Hematopoietic multipotent progenitor cell treated with erythropoietin and hydrocortisone succinate and interleukin-3 and kit ligand, for 17 days (in vitro differentiated cells): ENCODE results near the gene AMACR.
A peak's percentile ranks its signal among the peaks of the same experiment; 100 is the strongest.

Experiments
- DNase-seq: peaks from one replicate; pipeline ENCODE4 v3.0.0-alpha.2; 2015; ENCODE audit warnings: low spot score

Gene AMACR

DNA sequence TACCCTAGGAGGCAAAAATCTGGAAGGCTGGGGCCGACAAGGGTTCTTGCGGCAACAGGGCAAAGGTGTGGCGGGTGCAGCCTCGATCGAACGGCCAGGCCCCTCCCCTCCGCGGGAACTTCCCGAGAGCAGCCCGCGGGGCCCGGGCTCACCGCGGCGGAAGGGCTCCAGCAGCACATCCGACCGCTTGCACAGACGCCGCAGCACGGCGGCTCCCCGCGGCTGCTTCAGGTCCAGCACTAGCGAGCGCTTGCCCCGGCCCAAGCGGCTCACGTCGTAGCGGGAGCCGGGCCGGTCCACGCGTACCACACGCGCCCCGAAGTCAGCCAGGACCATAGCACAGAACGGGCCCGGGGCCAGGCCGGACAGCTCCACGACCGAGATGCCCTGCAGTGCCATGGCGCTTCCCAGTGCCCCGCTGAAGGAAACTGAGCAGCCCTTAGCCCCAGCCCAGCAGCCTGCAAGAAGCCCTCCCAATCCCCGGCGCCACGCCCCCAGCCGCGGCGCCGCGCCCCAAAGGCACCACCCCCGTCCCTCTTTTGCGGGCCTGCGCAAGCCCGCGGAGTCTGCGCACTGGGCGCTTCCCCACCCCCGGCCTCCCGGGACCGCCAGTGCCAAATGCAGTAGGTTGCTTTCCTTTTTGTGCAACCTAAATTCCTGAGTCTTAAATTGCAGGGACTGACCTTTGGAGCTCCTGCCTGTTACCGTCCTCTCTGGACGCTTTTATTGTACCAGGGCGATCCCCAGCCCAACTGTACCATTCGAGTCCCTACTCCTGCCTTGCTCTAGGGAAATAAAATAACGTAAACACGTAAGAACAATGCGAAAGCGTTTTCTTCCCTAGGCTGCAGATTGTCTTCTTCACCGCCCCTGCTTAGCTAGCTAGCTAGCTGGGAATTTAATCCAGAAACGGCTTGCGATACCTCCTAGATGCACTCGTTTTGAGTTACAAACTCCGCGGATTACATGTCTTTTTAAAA lies at the start of gene AMACR:
Gene AMACR (minus strand): TSS at position 430 of the 980 bp plus-strand sequence. CDS start 31 bp downstream, at position 399.
- peak; percentile 38 for DNase-seq

DNA sequence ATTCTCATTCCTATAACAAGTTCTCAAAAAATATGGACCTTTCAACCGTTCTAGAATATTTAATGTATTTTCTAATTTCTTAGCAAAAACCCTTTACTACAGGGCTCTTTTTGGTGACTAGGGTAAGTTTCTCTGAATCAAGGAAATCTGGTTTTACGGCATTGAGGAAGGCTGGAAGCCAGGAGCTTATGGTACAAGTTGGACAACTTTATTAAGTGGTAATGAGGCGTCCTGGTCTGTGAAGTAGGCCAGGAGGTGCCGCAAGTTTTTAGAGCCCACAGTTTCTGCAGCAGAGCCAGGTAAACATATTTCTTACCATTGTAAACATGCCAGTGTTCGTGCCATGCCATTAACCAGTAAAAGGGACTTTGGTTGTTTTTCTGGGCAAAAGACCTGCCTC lies 49.7 kb upstream of the AMACR start:
- no peak for DNase-seq

DNA sequence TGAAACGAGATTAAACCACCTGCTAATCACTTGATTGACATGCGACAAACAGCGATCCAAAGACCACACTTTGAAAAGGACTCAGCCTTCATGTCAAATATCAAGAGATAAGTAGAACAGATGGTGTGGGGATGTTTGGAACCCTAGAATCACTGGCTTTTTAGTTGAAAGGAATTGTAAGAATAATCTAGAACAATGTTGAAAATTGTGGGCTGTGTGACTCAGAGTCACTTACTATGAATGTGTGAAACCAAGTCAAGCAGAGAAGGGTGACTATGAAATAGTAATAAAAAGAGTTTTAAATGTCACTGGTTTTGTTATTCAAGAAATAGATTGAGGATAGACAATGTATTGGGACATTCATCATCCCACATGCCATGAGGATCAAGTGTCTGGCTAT lies 49.3 kb upstream of the AMACR start:
- no peak for DNase-seq

DNA sequence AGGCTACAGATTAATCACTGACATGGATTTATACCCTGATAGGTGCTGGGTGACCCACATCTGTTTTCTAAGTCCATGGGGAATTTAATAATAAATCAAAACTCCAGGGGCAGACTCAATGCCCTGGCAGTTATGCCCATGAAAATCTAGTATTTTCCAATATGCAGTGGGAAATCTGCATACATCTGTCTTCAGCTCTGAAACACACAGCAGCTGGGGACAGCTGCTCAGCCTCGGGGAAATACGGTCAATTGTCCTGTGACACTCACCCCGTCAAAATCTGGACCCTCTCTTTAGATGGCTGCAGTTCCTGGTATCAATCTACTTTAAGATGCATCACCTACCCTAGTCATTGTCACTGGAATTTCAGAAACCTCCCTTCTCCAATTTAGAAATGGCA lies 47.8 kb upstream of the AMACR start:
- no peak for DNase-seq

DNA sequence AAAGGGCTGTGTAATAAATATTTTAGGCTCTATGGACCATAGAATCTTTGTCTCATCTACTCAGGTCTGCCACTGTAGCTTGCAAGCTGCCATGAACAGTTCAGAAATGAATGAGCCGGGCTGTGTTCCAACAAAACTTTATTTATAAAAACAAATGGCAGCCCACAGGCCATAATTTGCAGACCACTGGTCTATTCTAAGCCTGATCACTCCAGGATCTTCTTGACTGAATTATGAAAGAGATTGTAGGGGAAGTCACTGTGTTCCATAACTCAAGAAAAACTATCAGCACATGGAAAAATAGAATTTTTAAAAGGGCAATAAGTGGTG lies 46.5 kb upstream of the AMACR start:
- DNase-seq = no peak

DNA sequence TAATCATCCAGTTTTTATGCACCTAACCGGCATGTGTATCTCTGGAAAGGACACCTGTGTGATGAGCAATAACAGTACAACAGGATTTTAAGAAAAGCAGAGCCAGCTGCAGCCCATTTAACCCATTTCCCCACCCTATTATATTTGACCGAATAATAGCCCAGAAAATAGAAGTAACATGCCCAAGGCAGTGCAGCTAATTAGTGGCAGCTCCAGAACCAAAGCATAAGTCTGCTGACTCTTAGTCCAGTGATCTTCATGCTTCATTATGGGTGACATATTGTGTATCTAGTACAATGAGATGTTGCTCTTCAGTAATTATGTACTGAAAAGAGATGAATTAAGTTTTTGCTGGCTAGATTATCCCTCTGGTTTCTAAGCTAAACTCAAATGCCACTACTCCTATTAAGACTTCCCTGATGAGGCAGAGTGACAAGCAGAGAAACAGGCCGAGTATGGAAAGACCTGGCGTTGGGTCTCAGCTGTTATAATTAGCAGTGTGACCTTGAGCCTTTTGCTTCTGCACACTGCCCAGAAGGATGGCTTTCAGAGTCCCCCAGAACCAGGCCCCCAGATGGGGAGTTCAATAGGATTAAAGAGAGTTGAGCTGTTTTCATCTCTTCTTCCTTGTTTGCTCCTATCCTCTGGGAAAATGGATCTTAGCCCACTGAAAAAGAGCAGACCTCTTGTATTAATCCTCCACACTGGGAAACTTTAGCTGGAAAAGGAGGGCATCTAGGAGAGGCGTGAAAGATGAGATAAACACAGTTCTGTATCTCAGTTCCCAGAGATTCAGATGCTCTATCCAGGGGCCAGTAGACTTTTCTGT lies 45.9 kb upstream of the AMACR start:
- no peak for DNase-seq

DNA sequence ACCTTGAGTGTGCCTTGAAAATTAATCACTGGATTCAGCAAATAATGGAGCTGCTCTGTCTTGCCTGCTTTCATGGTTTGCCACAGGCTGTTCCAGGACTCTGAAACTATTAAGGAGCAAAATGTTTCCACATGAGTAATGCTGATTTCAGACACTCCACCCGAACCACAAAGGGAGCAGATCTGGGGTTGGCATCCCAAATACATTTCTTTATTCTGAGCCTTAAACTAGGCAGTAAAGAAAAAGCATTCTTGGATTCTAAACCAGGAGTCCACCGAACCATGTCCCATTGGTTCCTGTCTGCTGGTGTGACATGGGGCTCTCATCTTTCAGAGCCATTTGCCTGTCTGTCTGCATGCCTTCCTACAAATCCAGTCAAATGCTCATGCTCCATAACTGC lies 45.3 kb upstream of the AMACR start:
- no peak for DNase-seq

DNA sequence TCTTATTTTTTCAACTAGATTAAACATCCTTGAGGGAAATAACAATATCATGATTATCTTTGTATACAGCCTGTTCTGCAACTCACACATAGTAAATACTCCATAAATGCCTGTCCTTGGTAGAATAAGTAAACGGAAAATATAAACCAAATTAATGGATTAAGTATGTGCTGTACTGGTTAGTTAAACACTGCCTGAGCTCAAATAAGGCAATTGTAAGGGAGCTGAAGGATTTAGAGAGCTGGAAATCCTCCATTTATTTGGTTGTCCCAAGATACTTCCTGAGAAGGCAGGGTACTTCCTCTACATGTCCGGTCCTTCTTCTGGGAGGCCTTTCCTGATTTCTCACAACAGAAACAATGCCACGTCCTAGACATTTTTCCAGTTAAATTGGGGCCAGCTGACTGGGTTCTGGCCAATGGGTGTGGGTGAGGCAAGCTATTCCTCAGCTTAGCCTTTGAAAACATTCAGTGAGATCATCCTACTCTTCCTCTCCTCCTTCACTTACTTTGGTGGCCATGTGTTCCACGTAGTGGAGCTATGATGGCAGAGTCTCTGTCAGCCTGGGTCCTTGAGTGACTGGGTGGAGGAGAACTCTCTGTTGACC lies 43.6 kb upstream of the AMACR start:
- DNase-seq = no peak

DNA sequence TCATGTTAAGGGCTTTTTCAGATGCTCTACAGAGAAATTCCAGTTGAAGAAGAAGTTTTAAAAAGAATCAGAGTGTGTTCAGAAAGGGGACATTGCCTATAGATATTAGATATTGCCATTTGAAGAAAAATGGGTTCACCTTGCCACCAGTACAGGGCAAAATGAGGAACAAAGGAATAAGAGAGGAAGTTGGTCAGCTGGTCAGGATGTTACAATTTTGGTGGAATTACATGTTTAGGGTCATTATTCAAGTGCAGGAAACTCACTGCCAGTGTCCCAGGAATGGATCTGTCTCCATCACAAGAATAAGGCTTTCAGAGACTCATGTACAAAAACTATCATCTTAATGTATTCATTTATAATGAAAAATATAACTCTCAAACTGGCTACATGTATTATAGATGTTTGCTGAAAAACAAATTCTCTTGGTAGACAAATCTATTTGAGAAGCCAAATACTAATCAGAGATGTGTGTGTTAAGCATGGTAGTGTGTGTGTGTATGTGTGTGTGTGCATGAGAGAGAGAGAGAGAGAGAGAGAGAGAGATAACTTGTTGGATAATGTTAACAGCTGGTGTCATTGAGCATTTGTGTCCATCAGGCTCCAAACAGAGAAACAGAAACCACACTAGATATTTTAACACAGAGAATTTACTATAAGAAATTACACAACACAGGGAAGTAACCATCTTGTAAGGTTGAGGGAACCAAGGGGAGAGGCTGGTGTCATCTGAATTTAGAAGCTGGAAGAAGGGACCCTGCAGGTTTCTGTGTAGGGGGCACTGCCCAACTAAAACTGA lies 40.1 kb upstream of the AMACR start:
- no peak for DNase-seq

DNA sequence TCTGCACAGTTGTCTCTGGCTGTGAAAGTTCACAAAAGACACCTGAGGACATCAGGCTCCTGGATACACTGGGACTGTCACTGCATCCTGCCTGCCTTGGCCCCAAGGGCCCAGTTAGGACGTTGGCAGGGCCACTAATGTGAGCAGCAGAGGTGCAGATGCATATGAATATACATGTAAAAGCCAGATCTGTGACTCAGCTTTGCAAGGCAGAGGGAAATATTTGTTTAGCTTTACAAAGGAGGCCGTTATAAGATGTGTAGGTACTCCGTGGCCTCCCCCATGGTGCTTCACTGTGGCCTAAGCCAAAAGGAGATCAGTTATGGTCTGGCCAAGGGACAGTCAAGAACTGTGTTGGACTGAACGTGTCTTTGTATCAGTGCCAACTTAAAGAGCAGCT lies 39.3 kb upstream of the AMACR start:
- no peak for DNase-seq

DNA sequence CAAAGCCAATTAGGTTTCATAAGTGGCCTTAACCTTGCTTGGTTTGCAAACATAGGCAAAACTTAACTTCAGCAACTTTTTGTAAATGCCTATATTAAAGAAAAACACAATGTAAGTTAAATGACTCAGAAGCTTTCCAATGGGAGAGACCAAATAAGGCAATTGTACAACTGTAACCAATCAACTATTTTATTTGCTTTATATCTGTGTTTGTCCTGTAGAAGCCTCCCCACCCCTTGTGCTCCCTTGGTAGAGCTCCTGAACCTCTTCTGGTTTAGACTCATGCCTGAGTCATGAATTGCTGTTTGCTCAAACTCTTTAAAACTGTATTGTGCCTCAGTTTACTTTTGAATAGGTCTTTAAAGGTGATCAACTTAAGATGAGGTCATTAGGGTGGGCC lies 38.1 kb upstream of the AMACR start:
- no peak for DNase-seq

DNA sequence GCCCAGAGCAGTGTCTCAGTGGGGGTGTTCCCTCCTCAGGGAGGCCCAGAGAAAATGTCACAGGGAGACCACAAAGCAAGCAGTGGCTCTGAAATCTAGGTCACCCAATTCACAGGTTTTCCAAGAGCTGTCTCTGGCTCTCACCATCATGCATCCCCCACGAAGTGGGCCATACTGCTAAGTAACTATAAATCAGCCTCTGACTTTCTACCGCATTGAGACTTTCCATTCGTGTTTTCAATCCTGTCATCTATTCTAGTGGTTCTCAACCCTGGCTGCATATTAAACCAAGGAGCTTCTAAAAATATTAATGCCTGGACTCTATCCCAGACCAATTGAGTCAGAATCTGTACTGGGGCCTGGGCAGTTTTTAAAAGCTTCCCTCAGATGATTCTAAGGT lies 37.2 kb upstream of the AMACR start:
- DNase-seq = no peak

DNA sequence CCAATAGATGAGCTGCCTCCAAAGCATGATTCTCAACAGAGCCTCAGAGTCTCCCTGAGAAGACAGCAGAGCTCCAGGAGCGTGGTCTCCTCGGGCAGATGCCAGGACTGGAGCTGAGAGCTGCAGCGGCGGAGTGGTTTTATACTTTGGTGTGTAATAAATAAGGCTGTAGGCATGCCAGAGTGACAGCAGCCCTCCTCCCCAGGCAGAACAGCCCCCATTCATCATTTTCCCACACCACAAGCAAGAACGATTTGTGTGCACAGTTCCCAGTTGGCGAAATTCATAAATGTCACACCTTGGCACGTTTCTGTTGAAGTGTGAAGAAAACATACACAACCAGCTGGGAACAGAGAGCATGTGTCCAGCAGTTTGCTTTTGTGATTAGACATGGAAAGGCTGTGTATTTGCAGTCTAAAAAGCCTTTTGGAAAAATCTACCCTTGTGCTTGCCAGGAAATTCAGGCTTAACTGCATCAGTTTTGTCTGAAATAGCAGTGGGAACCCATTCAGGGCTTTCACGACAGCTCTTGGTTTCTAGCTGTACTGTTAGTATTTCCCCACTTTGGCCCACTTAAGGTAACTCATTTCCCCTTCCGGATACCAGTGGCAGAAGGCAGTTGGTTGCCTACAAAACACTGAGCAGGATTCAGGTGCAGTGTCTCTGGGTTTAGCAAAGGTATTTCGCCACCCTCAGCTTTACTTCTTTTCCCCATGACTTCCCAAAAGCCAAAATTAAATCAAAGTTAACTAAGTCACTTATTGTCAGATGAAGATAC lies 35.4 kb upstream of the AMACR start, which contains the start of gene C1QTNF3:
Gene C1QTNF3 (minus strand): TSS at position 115 of the 778 bp plus-strand sequence. CDS start 88 bp downstream, at position 27.
- no peak for DNase-seq

DNA sequence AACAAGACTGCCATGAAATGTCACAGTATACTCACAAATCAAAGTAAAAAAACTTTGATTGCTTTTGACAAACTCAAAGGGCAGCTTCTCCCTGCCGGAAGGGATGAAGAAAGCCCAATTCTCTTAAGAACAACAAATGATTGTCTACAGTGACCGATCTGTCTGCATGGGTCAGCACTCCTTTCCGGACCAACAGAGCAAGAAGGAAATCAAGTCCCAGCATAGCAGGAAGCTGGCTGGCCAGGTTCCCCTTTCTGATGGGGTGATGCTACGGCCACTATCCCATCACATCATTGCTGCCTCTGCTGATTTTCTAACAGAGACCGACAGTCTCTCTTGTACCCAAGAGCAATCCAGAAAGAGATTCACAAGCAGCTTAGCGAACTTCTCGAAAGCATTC lies 34.5 kb upstream of the AMACR start:
- DNase-seq = no peak

DNA sequence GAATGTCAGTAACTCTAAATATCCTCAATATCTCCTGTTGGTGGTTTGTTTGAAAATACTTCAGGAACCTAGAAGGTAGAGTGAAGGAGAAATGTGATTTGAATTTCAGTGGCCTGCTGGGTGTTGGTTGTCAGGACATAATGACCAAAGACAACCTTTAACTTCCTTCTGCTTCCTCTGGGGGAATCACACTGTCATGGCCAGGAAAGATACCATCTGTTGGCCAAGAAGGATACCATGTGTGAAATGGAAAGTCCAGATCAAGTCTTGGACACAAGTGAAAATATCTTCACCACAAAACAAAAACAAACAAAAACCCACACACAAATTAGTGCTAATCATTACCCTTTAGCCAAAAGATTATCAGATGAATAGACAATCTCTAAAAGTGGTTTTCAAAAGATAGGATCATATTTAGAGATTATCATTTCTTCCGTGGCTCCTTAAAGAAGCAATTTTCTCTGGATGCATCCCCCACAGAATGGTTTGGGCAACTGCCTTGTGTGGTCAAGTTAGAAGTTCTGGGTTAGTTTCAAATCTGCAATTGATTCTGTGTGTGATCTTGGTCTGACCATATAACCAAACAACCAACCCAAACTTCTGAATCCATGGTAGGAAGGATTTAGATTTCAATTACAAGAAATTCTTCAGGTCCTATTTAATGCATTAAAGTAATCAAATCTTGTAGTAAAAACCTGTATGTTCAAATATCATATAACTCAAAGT lies 33.6 kb upstream of the AMACR start:
- no peak for DNase-seq

DNA sequence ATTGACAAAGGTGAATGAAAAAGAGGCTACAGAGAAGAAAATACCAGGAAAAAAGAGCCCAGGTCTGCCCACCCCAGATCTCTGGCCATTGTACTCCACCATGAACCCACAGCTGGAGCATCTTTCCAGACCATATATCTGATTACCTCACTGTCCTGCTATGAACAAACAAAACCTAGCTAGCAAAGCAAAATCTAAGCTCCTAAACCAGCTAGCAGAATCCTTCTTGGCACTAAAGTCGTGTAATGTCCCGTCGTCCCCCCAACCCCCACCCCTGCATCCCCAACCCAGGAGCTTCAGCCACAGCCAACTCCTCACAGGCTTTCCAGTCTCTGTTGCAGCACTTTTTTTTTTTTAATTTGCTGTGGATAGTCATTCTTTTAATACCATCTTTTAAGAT lies 32.6 kb upstream of the AMACR start:
- DNase-seq = no peak

DNA sequence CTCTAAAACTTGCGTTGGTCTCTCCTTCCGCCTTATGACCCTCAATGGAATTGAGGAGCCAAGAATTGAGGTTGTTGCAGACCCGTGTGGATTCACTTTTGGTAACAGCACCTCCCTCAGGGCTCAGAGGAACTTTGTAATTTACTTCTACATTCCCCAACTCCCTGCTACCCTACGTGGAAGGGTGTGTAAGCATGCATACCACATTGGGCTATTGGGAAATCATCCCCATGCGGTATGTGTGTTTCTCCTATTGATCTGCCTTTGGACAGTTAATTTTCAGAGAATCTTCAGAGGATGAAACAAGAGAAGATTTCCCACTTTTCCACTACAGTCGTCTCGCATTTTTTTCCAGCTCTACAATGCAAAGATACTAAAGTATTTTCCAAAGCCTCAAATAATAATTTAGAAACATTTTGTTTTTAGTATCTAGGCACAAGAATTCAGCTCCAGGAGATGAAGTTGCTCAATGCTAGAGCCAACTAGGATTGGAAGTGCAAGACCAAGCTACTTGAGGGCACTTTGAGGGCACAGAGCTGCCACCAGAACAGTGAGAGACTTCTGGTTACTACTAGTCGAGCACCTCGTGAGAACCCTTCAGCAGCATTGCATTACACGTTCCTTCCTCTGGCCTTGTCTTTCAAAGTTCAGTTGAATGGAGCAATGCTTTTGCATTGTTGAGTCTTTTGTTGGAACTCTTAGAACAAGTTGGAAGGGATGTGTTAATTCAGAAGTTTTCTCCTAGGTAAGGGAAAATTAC lies 31.7 kb upstream of the AMACR start:
- DNase-seq = no peak

DNA sequence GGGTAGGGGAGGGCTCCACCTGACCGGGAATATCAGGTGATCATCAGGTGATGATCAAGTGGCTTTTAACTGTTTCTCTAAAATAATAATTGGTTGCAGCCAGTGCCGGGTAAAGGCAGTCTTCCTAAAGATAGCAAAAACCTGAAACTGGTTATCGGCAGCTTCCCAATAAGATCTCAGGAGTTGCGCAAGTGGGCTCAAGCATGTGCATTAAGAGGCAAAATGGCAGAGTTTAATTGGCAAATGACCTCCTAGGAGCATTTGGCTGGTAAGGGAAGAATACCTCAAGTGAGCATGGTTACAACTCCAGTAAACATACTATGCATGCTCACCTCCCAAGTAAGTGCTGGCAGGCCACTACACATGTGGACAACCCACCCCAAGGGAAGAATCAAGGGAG lies 31.0 kb upstream of the AMACR start:
- DNase-seq = no peak

DNA sequence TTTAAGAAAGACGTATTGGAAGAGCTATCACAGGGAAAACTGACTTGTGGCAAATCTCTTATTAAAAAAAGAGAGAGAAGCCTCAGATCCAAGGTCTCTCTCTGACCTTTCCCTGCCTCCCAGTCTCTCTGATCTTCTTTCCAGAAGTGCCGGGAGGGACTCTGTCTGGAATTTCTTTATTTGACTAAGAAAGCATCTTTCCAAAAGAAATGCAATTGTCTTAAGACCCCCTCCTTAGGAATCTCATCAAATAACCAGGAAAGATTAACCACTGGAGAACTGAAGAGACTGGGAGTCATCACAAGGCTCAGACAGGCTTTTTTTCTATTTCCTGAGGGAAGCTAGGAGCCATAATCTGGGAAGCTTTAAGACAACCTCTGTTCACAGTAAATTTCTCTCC lies 30.5 kb upstream of the AMACR start:
- no peak for DNase-seq

DNA sequence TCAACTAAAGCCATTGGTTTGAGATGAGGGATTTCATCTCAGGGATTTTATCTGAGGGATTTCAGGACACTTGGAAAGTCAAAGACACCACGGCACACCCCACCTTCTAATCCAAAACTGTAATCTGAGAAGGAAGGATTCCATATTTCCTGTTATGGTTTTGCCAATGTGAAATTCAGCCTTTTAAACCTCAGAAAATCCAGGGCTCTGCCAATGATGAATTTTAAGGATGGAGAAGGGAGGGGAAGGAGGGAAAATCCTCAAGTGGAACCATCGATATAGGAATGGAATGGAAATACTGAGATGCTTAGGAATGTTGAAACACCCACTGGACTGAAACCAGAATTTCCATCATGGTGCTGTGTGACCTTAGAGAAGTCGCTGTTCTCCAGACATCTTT lies 29.9 kb upstream of the AMACR start:
- no peak for DNase-seq
